WTC11 (cell line): ENCODE data around the gene ARMC10. TPM values are rescaled to one million over a fixed set of nuclear protein-coding genes. Genes with fewer than 3 reads are reported as not detected.
A peak's percentile ranks its signal among the peaks of the same experiment; 100 is the strongest.

Experiments
- ATAC-seq: fragments of 200-7000 bp; cut with Tn5 transposase; 2 replicates; pipeline ENCODE4 v1.10.0; 2021; ENCODE audit warnings: mild to moderate bottlenecking, moderate library complexity
- CTCF ChIA-PET: fragments of 300-600 bp; sonication (Branson Sonifier 250); formaldehyde crosslinking; loops from one replicate; lab custom pipeline; 2021; ENCODE audit warnings: antibody characterized with exemption; lab: Charles Lee
- POLR2A ChIA-PET: fragments of 350-600 bp; sonication (Branson Sonifier 250); formaldehyde crosslinking; loops from one replicate; lab custom pipeline; 2021; ENCODE audit warnings: antibody characterized with exemption; lab: Charles Lee
- DNase-seq: peaks from one replicate; pipeline ENCODE4 v3.0.0; 2021; ENCODE audit warnings: low spot score
- H3K27ac Mint-ChIP-seq: 2 replicates; pipeline ENCODE4 v1.8.0; 2021; ENCODE audit warnings: mixed read lengths
- H3K27me3 Mint-ChIP-seq: 2 replicates; pipeline ENCODE4 v1.8.0; 2021; ENCODE audit warnings: low read depth, mild to moderate bottlenecking, moderate library complexity, mixed read lengths
- H3K36me3 Mint-ChIP-seq: 2 replicates; pipeline ENCODE4 v1.8.0; 2021; ENCODE audit warnings: mixed read lengths
- H3K4me1 Mint-ChIP-seq: 2 replicates; pipeline ENCODE4 v1.8.0; 2022; ENCODE audit warnings: mixed read lengths
- H3K4me3 Mint-ChIP-seq: 2 replicates; pipeline ENCODE4 v1.8.0; 2021; ENCODE audit warnings: mild to moderate bottlenecking, moderate library complexity, mixed read lengths
- H3K9me3 Mint-ChIP-seq: 2 replicates; pipeline ENCODE4 v1.8.0; 2021; ENCODE audit warnings: mixed read lengths
- ATF1 ChIP-seq: sonication (generic); formaldehyde crosslinking; IDR thresholded peaks from 2 replicates; pipeline ENCODE4 v1.8.1; 2023; ENCODE audit warnings: mild to moderate bottlenecking, moderate library complexity, missing genetic modification reagents
- EMX1 ChIP-seq: fragments of 250-450 bp; sonication (Bioruptor Pico); IDR thresholded peaks from 2 replicates; pipeline ENCODE4 v1.8.0; 2021; ENCODE audit warnings: mild to moderate bottlenecking
- ESRRA ChIP-seq: sonication (generic); formaldehyde crosslinking; IDR thresholded peaks from 2 replicates; pipeline ENCODE4 v1.8.1; 2022; ENCODE audit warnings: mild to moderate bottlenecking, missing genetic modification reagents, borderline replicate concordance
- FOXK1 ChIP-seq: sonication (generic); formaldehyde crosslinking; IDR thresholded peaks from 2 replicates; pipeline ENCODE4 v1.8.0; 2022; ENCODE audit warnings: mild to moderate bottlenecking, moderate library complexity, missing genetic modification reagents
- GTF2I ChIP-seq: fragments of 250-450 bp; sonication (Bioruptor Pico); conservative IDR thresholded peaks from 2 replicates; pipeline ENCODE4 v1.4.0; 2021; ENCODE audit warnings: mild to moderate bottlenecking
- NFYB ChIP-seq: sonication (generic); formaldehyde crosslinking; conservative IDR thresholded peaks from 2 replicates; pipeline ENCODE4 v1.8.0; 2022; ENCODE audit warnings: low read depth, missing genetic modification reagents
- OVOL2 ChIP-seq: fragments of 250-450 bp; sonication (Bioruptor Pico); IDR thresholded peaks from 2 replicates; pipeline ENCODE4 v1.9.0; 2021; ENCODE audit warnings: mild to moderate bottlenecking, borderline replicate concordance
- RELA ChIP-seq: sonication (generic); formaldehyde crosslinking; IDR thresholded peaks from 2 replicates; pipeline ENCODE4 v1.8.1; 2022; ENCODE audit warnings: missing genetic modification reagents, mild to moderate bottlenecking, borderline replicate concordance
- SMAD3 ChIP-seq: sonication (generic); formaldehyde crosslinking; IDR thresholded peaks from 2 replicates; pipeline ENCODE4 v1.8.0; 2022; ENCODE audit warnings: missing genetic modification reagents, mild to moderate bottlenecking, borderline replicate concordance
- SMAD4 ChIP-seq: sonication (generic); formaldehyde crosslinking; IDR thresholded peaks from 2 replicates; pipeline ENCODE4 v1.8.0; 2022; ENCODE audit warnings: mild to moderate bottlenecking, missing genetic modification reagents
- TEAD1 ChIP-seq: sonication (generic); formaldehyde crosslinking; IDR thresholded peaks from 2 replicates; pipeline ENCODE4 v1.8.0; 2022; ENCODE audit warnings: mild to moderate bottlenecking, missing genetic modification reagents
- USF2 ChIP-seq: sonication (generic); formaldehyde crosslinking; IDR thresholded peaks from 2 replicates; pipeline ENCODE4 v1.8.1; 2023; ENCODE audit warnings: mild to moderate bottlenecking, missing genetic modification reagents, moderate library complexity
- ZNF219 ChIP-seq: sonication (generic); formaldehyde crosslinking; IDR thresholded peaks from 2 replicates; pipeline ENCODE4 v1.8.0; 2023; ENCODE audit warnings: missing genetic modification reagents, mild to moderate bottlenecking, borderline replicate concordance
- ZNF281 ChIP-seq: sonication (generic); formaldehyde crosslinking; IDR thresholded peaks from 2 replicates; pipeline ENCODE4 v1.8.0; 2023; ENCODE audit warnings: mild to moderate bottlenecking, missing genetic modification reagents
- ZNF396 ChIP-seq: fragments of 250-450 bp; sonication (Bioruptor Pico); IDR thresholded peaks from 2 replicates; pipeline ENCODE4 v1.8.0; 2021; ENCODE audit warnings: mild to moderate bottlenecking, moderate library complexity, borderline replicate concordance
- ZNF423 ChIP-seq: fragments of 250-450 bp; sonication (Bioruptor Pico); IDR thresholded peaks from 2 replicates; pipeline ENCODE4 v2.1.2; 2022; ENCODE audit warnings: mild to moderate bottlenecking, moderate library complexity
- ZNF425 ChIP-seq: fragments of 250-450 bp; sonication (Bioruptor Pico); conservative IDR thresholded peaks from 2 replicates; pipeline ENCODE4 v1.9.0; 2021; ENCODE audit warnings: mild to moderate bottlenecking
- total RNA-seq: library from RNA; stranded (reverse); gene quantifications from 3 replicates; pipeline ENCODE4 v1.2.3, GENCODE V29; 2021
- TF ChIP-seq, protein P1 (sequence below): sonication (generic); formaldehyde crosslinking; IDR thresholded peaks from 2 replicates; pipeline ENCODE4 v1.8.0; 2022; ENCODE audit warnings: mild to moderate bottlenecking, missing genetic modification reagents
- TF ChIP-seq, protein P2 (sequence below): sonication (generic); formaldehyde crosslinking; IDR thresholded peaks from 2 replicates; pipeline ENCODE4 v1.8.1; 2022; ENCODE audit warnings: mild to moderate bottlenecking, moderate library complexity, missing genetic modification reagents
- TF ChIP-seq, protein P3 (sequence below): fragments of 250-450 bp; sonication (Bioruptor Pico); IDR thresholded peaks from 2 replicates; pipeline ENCODE4 v1.9.0; 2021; ENCODE audit warnings: mild to moderate bottlenecking
- TF ChIP-seq, protein P4 (sequence below): sonication (generic); formaldehyde crosslinking; conservative IDR thresholded peaks from 2 replicates; pipeline ENCODE4 v1.8.1; 2023; ENCODE audit warnings: mild to moderate bottlenecking, low read depth, missing genetic modification reagents, moderate library complexity

Gene ARMC10
- total RNA-seq, 1 experiment from 2014 or later: 35.4 TPM

- peaks cover 9% of the 10 kb centered on the region; the same call in 1 of the 2 replicates for H3K36me3 Mint-ChIP-seq
- ChIA-PET POLR2A (no interaction called here), CTCF (no interaction called here)
- ATAC-seq (no peak), DNase-seq (no peak)
- no peak overlapping the region for H3K4me3 Mint-ChIP-seq
- H3K27ac Mint-ChIP-seq: no peak overlapping the region
- H3K27me3 Mint-ChIP-seq: no peaks in the 10 kb centered on the region
- peaks cover 8% of the 10 kb centered on the region for H3K4me1 Mint-ChIP-seq
- no peaks in the 10 kb centered on the region for H3K9me3 Mint-ChIP-seq
- TF ChIP-seq NFYB (CRISPR knock-in tag) (no peak), SMAD3 (CRISPR knock-in tag) (no peak), ATF1 (CRISPR knock-in tag) (no peak), RELA (CRISPR knock-in tag) (no peak), TEAD1 (no peak), ESRRA (CRISPR knock-in tag) (no peak)
- TF ChIP-seq, protein P1, sequence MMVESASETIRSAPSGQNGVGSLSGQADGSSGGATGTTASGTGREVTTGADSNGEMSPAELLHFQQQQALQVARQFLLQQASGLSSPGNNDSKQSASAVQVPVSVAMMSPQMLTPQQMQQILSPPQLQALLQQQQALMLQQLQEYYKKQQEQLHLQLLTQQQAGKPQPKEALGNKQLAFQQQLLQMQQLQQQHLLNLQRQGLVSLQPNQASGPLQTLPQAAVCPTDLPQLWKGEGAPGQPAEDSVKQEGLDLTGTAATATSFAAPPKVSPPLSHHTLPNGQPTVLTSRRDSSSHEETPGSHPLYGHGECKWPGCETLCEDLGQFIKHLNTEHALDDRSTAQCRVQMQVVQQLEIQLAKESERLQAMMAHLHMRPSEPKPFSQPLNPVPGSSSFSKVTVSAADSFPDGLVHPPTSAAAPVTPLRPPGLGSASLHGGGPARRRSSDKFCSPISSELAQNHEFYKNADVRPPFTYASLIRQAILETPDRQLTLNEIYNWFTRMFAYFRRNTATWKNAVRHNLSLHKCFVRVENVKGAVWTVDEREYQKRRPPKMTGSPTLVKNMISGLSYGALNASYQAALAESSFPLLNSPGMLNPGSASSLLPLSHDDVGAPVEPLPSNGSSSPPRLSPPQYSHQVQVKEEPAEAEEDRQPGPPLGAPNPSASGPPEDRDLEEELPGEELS (CRISPR knock-in tag): no peak
These were observed 26.6 kb downstream of the ARMC10 start for GRCh38 chr7:103101543-103101942.

- Mint-ChIP-seq H3K27me3 (no peaks in the 10 kb centered on the region), H3K4me3 (no peak overlapping the region), H3K9me3 (0 out of 2 replicates have a peak, but pooled peaks cover 4% of the 10 kb centered on the region), H3K4me1 (peaks cover 13% of the 10 kb centered on the region), H3K27ac (no peak overlapping the region; the same call in 1 of the 2 replicates), H3K36me3 (peaks cover 4% of the 10 kb centered on the region)
- DNase-seq (peak; percentile 71), ATAC-seq (peak; percentile 90)
- ChIA-PET CTCF (interaction anchor here (0.7 to 1.5 kb wide), 3 partner anchors 31 to 348 kb away, joined by 3 to 11 read pairs (median 4); partner anchors contain the start of gene ARMC10), POLR2A (interaction anchor here (0.6 to 1.1 kb wide), 3 partner anchors 9 to 31 kb away, joined by 5 to 6 read pairs (median 5); partner anchors contain the start of genes ARMC10 and FBXL13)
- no peak for TF ChIP-seq ZNF425 (CRISPR knock-in tag)
- TF ChIP-seq, protein P2, sequence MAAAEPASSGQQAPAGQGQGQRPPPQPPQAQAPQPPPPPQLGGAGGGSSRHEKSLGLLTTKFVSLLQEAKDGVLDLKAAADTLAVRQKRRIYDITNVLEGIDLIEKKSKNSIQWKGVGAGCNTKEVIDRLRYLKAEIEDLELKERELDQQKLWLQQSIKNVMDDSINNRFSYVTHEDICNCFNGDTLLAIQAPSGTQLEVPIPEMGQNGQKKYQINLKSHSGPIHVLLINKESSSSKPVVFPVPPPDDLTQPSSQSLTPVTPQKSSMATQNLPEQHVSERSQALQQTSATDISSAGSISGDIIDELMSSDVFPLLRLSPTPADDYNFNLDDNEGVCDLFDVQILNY: no peak
- TF ChIP-seq FOXK1: peak; percentile 86; the same call in 1 of the 2 replicates
- no peak for TF ChIP-seq ZNF219
- TF ChIP-seq EMX1 (CRISPR knock-in tag): no peak
- no peak for TF ChIP-seq OVOL2
- TF ChIP-seq GTF2I: no peak
- TF ChIP-seq, protein P3, sequence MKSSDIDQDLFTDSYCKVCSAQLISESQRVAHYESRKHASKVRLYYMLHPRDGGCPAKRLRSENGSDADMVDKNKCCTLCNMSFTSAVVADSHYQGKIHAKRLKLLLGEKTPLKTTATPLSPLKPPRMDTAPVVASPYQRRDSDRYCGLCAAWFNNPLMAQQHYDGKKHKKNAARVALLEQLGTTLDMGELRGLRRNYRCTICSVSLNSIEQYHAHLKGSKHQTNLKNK (CRISPR knock-in tag): no peak
- TF ChIP-seq SMAD4 (CRISPR knock-in tag): no peak
- 0 out of 2 replicates have a peak, but pooled peaks have one; percentile 42 for TF ChIP-seq ZNF281
- TF ChIP-seq, protein P4, sequence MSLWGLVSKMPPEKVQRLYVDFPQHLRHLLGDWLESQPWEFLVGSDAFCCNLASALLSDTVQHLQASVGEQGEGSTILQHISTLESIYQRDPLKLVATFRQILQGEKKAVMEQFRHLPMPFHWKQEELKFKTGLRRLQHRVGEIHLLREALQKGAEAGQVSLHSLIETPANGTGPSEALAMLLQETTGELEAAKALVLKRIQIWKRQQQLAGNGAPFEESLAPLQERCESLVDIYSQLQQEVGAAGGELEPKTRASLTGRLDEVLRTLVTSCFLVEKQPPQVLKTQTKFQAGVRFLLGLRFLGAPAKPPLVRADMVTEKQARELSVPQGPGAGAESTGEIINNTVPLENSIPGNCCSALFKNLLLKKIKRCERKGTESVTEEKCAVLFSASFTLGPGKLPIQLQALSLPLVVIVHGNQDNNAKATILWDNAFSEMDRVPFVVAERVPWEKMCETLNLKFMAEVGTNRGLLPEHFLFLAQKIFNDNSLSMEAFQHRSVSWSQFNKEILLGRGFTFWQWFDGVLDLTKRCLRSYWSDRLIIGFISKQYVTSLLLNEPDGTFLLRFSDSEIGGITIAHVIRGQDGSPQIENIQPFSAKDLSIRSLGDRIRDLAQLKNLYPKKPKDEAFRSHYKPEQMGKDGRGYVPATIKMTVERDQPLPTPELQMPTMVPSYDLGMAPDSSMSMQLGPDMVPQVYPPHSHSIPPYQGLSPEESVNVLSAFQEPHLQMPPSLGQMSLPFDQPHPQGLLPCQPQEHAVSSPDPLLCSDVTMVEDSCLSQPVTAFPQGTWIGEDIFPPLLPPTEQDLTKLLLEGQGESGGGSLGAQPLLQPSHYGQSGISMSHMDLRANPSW (CRISPR knock-in tag): no peak
- no peak for TF ChIP-seq USF2 (CRISPR knock-in tag)
- no peak for TF ChIP-seq ZNF423
- no peak for TF ChIP-seq ZNF396
These were observed 31.2 kb downstream of the ARMC10 start for GRCh38 chr7:103106005-103106702.
